GM20431 (cell line): ENCODE data around the gene NPTN.
"Not testable (repeated sequence)": the region's sequence is repeated elsewhere in the genome, so short reads cannot be mapped to it uniquely, and the experiment has no call there.

Experiments
- in situ Hi-C: fragments of 300-500 bp; cut with MseI, MboI; formaldehyde crosslinking; loops from one replicate; pipeline ENCODE4 v1.15.0; 2020; ENCODE audit warnings: low sequenced_read_pairs; ENCODE audit not compliant: unreplicated experiment

NPTN gene

GRCh38 chr15:73633111-73633990, at the start of gene NPTN:
Gene NPTN, minus strand, starts transcription at chr15:73633389. Its CDS starts 174 bp downstream, at chr15:73633215.
- in situ Hi-C loops, result no loop called here

DNA sequence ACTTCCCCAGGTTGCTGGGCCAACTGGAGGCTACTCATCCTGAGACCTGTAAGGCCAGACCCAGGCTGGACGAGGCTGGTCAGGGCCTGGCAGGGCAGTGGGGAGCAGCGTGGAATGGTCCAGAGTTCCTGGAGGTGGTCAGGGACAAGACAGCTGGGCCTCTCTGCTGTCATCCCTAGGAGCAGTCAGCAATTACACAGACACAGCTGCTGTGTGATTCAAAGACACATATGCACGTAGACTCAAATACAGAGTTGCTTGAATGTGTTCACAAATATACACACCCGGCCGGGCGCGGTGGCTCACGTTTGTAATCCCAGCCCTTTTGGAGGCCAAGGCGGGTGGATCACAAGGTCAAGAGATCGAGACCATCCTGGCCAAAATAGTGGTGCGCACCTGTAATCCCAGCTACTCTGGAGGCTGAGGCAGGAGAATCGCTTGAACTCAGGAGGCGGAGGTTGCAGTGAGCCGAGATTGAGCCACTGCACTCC, 49.5 kb upstream of the NPTN start:
- in situ Hi-C loops, result loop anchor here (25.0 kb wide), 1 partner anchor 395 kb away; no protein-coding TSS in a partner anchor

DNA sequence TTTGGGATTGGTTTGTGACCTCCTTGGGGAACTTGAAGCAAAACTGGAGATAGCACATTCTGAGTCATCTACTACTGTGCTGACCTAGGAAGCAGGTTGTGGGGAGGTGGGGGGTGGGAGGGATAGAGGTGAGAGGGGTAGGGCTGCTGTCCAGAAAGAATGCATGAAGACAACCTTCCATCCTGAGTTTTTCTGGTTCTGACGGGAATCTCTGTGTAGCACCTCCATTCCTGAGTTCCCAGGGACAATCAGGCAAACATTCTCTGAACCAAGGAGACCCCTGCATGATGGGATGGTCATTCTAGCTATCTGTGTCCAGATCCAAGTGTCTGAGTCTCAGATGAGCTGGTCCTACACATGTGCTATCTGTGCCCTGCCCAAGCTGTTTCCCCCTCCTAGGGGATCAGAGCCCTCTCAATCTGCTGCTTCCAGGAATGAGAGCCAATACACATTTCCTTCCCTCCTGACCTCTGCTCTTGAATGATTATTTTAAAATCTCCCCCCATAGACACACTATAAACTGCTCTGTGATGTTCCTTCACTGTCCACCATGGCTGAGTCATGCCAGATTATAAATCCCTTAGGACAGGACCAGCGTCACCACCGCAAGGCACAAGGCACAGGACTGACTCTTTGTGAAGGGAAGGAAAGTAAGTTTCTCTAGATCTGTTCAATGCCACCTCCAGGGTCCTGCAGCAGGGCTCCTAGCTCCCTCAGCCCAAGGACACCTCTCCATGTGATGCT, 48.8 kb upstream of the NPTN start:
- in situ Hi-C loops, result loop anchor here (25.0 kb wide), 1 partner anchor 395 kb away; no protein-coding TSS in a partner anchor

DNA sequence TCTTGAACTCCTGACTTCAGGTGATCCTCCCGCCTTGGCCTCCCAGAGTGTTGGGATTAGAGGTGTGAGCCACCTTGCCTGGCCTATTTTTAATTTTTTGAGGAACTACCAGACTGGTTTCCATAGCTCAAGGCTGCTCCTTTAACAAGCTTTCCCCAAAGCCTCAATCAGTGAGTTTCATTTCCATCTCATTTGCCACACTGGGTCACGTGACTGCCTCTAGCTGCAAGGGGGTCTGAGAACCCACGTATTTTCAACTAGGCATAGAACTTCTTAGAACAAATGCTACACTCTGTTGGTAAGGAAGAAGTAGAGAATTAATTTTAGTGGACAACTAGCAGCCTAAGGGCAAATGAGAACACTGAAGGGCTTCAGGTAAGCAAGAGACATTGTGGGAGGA, 47.9 kb upstream of the NPTN start:
- in situ Hi-C loops, result loop anchor here (25.0 kb wide), 1 partner anchor 394 kb away; no protein-coding TSS in a partner anchor

GRCh38 chr15:73680549-73680948, 47.4 kb upstream of the NPTN start:
- in situ Hi-C loops, result loop anchor here (25.0 kb wide), 1 partner anchor 393 kb away; no protein-coding TSS in a partner anchor

- in situ Hi-C loops, result loop anchor here (25.0 kb wide), 1 partner anchor 393 kb away; no protein-coding TSS in a partner anchor
Measured at GRCh38 chr15:73679964-73680363, 46.8 kb upstream of the NPTN start.

- in situ Hi-C loops, result loop anchor here (25.0 kb wide), 1 partner anchor 392 kb away; no protein-coding TSS in a partner anchor
Measured at GRCh38 chr15:73679180-73679579, 46.0 kb upstream of the NPTN start.

GRCh38 chr15:73678498-73678897, 45.3 kb upstream of the NPTN start:
- in situ Hi-C loops, result loop anchor here (25.0 kb wide), 1 partner anchor 391 kb away; no protein-coding TSS in a partner anchor

GRCh38 chr15:73677733-73678132, 44.5 kb upstream of the NPTN start:
- in situ Hi-C loops, result loop anchor here (25.0 kb wide), 1 partner anchor 390 kb away; no protein-coding TSS in a partner anchor

DNA sequence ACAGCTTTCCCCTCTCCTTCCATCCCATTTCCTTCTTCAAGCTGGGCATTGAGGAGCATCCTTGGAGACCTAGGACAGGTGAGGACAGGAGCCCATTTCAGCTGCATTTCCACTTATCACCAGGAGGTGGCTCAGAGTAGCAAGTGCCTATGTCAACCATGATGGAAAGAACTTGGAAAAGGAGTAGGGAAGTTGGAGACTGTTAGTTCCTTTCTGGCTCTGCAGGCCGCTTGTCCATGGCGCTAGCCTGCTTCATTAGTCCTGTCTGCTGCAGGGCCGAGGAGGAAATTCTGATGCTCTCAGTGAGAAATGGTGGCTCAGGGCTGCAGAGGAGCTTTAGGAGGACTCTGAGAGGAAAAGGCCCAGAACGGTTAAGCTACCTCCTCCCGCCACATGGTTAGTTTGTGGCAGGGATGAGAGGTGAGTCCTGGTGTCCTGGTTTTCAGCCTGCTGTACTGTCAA, 44.0 kb upstream of the NPTN start:
- in situ Hi-C loops, result loop anchor here (25.0 kb wide), 1 partner anchor 390 kb away; no protein-coding TSS in a partner anchor

GRCh38 chr15:73674587-73674986, 41.4 kb upstream of the NPTN start:
- in situ Hi-C loops, result no loop called here

DNA sequence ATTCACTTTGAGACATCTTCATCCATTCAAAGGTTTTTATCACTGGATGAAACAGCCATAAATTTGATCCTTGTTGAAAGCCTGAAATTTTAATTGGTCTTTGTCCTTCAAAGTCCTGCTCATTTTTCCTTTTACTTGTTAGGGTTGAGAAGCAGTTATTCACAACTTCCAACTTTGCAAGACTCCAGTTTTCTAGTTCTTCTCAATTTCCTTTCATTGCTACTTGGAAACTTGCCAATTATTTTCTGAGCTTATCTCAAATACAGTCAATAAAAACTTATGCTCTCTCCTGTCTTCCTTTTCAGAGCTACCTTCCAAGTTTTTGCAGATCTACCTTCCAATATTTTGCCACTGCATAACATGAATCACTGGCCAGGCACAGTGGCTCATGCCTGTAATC, 27.3 kb upstream of the NPTN start:
- in situ Hi-C loops, result no loop called here

GRCh38 chr15:73658645-73659044, 25.5 kb upstream of the NPTN start:
- in situ Hi-C loops, result no loop called here

DNA sequence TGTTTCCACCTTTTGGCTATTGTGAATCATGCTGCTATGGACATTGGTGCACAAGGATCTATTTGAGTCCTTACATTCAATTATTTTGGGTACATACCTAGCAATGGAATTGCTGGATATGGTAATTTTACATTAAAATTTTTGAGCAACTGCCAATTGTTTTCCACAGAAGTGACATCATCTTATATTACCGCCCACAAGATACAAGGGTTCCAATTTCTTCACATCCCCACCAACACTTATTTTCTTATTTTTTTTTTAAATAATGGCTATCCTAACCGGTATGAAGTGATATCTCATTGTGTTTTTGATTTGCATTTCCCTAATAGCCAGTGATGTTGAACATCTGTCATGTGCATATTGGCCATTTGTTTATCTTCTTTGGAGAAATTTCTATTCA, 22.5 kb upstream of the NPTN start:
- in situ Hi-C loops, result no loop called here

DNA sequence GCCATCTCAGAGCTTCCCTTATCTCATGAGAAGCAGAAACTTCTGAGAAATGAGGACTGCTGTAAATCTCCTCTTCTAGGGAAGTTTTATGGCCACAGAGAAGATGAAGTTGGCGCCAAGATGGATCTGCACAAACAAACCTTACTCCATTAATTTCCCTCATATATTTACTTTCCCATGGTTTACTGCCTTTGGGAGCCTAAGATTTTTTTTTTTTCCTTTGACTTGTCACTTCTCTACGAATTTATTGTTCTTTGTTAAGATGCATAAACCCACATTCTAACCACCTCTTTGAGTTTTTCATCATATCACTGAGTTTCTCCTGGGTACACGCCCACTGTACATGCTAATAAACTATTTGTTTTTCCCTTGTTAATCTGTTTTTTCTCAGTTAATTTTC, 21.5 kb upstream of the NPTN start:
- in situ Hi-C loops, result no loop called here

DNA sequence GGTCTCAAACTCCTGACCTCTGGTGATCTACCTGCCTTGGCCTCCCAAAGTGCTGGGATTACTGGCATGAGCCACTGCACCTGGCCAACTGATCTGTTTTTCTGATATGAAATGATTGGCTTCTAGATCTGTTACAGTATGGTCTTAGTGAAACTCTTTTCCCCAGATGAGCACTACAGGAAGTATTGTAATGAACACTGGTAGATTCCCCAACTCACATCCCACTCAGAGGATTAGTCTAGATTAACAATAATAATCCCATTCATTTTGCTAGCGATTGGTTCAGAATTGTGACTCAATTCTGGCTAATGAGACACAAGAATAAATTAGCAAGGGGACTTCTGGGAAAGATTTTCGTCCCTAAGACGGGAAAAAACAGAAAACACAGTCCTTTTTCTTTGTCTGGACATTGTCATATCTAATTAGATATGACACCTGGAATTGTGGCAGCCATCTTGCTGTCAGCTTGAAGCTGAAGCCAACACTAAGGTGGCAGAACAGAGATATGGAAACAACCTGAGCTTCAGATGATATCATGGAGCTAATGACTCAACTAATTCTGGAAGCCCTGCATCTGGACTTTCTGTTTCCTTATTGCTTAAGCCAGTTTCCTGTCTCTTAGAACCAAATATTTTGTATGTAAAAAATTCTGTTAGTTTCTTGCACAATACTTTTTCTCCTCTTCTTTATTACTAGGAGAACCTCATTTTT, 17.4 kb upstream of the NPTN start:
- in situ Hi-C loops, result no loop called here

DNA sequence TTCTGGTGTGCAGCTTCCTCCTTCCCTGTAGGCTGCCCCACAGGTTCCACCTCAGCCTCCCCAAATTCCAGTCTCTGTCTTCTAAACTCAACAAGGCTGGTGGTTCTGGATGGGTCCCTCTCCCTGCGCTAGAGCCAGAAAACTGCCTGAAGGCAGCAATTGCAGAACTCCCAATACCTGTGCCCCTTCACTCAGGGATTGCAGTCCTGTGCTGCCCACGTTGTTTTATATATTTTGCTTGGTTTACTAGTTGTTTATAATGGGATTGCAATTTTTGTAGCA, 14.8 kb upstream of the NPTN start:
- in situ Hi-C loops, result no loop called here

GRCh38 chr15:73647259-73648013, 14.2 kb upstream of the NPTN start:
- in situ Hi-C loops, result no loop called here

DNA sequence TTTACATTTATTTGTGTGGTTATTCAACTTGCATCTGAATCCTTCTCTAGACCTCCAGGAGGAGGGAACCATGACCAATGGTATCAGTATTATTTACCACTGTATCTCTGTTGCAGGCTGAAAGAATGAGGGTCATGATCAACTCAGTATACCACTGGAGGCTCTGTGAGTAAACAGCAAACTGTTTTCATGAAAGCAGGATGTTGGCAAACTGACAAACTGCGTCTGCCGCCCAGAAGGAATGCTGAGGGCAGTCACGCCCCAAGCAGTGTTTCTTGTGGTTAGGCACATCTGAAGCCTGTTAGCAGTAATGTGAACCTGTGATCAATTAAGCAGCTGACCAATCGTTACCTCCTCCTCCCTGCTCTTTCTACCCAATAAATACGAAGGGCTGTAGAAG, 6.3 kb upstream of the NPTN start:
- in situ Hi-C loops, result not testable (repeated sequence)
